IPS DF 4.7 (cell line): Measurements from ENCODE around the gene LRCH3.

ENCODE experiments used
- DNase-seq: peaks from one replicate; pipeline ENCODE4 v3.0.0-alpha.2; 2013; ENCODE audit warnings: low spot score; ENCODE audit errors: extremely low read depth

LRCH3 gene

DNA sequence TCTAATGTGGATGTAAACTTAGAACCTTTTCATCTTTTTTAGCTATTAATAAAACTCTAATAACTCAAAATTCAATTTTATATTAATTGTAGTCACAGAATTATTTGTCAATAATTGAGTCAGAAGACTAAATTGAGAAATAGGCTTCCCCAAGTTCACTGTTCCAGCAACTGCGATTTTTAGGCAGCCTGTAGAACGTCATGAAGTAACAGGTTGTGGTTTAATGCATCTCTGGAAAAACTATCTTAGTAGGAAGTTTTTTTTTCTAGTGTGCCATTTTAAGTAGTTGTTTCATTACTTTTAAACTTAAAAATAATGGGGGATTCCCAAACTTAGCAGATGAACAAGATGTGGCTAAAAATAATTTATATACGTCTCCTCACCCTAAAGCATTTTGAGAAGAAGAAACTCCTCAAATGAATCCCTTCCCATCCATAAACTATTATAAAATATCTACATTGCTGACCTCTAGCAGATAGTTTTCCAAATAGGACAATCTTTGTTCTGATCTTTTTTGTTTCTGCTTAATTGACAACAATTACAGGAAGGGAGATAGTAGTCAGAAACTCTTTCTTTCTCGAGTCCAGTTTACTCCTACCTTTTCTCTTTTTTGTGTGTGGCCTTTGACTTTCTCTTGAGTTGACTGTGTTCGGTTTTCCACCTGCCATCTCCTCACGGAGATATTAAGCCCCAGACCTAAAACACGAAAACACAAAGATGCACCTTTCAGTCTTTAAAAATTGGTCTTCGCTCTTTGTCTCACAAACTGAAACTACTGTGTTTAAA, 43.1 kb downstream of the LRCH3 start:
- no peak for DNase-seq

DNA sequence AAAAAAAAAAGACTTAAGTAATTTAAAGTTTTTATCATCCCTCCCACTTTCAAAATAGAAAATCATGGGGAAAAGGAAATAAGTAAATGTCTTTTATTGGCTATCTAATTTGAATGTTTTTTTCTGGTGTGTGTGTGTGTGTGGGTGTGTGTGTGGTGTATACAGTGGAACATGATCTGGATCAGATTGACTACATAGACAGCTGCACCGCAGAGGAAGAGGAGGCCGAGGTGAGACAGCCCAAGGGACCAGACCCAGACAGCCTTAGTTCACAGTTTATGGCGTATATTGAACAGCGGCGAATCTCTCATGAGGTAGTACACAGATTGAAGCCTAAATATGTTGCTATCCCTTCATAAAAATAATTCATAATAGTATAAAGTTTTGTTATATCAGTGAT, 44.5 kb downstream of the LRCH3 start:
- DNase-seq = no peak

DNA sequence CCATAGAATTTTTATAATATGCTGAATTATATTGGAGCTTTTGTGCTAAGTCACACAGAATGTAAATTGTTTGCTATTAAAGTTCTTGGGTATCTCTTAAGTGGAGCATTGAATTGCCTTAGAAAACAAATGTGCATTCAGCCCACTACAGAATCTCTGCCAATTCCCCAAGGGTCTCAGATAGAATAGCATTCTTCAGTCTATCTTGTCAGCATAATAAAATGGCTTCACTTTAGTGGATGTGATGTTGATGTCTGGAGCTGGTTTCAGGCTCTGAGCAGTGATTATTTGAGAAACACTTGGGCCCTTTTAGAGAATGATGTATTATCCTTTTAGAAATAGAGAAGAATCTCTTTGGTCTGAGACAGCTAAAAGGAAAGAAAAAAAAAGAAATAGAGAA, 45.2 kb downstream of the LRCH3 start:
- DNase-seq = no peak

DNA sequence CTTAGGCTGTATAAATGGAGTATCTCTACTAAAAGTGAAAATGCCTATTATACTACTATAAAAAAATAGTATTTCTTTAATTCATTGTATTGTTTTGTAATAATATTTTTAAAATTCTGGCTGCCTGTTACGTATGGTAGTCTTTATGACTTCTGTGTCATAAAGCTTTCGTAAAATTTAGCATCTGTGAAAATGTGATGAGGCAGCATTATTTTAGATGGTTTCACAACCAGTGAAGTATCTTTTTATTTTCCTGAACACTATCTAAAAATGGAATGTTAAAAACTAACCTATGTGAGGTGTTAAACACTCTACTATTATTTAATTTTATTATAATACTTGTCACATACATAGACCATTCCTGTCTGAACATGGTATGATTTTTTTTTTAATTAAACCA, 46.2 kb downstream of the LRCH3 start:
- no peak for DNase-seq

DNA sequence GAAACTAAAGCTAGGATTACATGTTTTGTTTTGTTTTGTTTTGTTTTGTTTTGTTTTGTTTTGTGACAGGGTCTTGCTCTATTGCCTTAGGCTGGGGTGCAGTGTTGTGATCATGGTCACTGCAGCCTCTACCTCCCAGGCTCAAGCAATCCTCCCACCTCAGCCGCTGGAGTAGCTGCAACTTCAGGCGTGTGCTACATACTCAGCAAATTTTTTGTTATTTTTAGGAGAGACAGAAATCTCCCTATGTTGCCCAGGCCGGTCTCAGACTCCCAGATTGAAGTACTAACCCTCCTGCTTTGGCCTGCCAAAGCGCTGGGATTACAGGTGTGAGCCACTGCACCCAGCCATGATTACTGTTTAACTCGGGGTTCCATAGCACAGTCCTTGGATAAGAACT, 50.7 kb downstream of the LRCH3 start:
- DNase-seq = no peak

DNA sequence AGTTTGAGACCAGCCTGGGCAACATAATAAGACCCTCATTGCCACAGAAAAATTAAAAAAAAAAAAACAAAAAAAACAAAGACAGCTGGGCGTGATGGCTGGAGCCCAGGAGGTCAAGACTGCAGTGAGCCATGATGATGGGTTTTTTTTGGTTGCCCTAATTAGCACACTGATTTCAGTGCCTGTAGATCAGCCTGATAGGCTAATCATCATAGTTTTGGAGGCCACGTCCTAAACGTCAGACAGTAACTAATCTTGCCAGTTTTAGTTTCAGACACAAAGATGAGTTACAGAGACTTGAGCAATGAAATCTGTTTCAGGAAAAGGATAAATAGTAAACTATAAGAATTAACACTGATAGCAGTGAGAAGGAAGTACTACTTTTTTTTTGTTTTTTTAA, 55.4 kb downstream of the LRCH3 start:
- DNase-seq = no peak

DNA sequence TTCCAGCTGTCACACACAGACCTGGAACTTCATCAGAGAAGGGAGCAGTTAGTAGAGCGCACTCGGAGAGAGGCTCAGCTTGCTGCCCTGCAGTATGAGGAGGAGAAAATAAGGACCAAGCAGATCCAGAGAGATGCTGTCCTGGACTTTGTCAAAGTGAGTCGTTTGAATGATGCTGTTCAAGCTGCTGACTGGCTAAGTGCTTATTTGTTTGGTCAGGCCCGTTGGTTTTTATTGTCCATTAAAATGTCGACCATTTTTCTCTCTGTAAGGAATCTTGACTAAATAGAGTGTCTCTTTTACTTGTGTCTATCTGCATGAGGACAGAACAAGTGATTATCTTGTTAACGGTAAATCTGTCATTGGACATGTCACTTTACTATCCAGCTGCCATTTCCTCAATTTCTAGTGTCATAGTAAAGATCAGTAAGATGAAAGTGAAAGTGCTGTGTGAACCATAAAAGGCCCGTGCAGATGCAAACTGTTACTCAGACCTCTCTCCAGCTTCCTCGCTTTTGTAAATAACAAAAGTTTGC, 56.9 kb downstream of the LRCH3 start:
- DNase-seq = no peak

DNA sequence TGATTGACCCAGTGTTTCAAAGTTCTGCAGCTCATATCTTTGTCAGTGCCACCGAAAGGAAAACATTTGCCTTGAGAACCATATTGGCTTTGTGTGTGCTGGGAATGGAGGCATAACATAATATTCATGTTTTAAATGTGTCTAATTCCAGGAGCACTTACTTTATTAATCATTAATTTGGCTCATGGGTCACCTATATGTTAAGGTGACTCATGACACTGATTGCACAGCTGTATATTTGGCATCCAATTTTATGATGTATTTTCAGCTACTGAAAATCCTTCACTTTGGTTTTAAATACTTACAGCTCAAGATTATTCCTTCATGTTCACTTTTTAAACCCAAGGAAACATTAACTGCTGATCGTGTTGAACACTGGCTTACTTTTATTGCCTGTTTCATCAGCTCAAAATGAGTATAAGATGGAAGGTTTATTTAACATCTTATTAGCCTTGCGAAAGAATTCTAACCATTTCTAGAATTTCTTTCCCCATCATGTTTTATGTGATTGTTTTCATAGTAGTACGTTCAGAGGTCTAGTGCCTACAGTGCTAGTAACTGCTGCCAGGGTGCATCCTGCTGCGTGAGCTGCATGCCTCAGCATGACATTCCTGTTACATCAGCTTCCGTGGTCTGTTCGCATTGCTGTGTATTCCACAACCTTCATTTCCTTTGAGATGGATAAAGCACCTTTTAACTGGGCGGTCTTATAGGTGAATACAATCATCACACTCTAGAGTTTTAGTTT, 63.7 kb downstream of the LRCH3 start:
- peak; percentile 96 for DNase-seq

DNA sequence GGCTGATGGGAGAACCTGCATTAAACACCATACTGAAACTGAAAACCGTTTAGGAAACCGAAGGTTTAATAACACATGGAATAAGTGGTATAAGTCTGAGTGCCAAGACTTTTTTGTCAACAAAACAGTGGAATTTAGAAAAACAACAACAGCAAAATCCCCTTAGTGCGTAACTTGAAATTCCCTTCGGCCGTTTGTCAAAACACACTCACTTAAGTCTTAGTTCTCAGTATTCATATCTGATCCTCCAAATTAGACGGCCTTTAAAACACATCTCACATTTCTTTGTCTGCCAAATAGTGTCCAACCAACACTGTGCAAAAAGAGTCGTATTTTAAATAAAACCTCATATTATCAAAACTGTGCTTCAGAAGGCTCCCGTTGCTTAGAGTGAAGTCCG, 64.5 kb downstream of the LRCH3 start:
- DNase-seq = no peak

DNA sequence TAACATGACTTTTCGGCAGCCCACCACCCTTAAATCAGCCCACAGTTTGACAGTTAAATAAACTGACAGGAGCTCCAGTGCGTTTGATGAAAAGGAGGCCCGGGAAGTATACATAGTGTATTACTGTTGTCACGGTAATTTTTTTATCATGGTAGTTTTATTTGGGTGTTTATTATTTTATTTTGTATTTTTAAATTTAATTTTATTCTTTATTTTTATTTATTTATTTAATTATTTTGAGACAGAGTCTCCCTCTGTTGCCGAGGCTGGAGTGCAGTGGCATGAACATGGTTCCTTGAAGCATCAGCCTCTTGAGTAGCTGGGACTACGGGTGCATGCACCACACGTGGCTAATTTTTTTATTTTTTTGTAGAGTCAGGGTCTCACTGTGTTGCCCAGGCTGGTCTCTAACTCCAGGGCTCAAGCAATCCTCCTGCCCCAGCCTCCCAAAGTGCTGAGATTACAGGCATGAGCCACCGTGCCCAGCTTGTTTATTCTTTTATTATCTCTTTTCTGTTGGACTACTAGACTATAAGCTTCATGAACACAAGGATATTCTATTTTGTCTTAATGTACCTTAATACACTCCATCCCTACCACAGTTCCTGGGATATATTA, 65.3 kb downstream of the LRCH3 start:
- no peak for DNase-seq

DNA sequence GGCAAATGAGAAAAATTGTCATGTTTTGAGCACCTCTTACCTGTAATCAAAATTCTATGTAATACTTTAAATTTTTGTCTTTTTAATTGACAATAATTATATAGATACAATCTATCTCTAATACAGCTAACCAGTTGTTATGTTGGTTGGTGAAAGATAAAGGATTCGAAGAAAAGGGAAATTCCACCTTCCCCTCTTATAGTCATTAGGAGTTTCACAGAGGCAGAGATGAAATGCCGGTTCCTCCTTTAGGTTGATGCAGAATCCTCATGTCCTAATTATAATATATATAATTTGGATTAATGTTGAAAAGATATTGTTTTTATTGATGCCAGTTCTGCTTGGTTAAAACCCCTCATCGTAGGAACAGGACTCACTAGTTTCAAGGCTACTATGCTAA, 67.1 kb downstream of the LRCH3 start:
- no peak for DNase-seq

DNA sequence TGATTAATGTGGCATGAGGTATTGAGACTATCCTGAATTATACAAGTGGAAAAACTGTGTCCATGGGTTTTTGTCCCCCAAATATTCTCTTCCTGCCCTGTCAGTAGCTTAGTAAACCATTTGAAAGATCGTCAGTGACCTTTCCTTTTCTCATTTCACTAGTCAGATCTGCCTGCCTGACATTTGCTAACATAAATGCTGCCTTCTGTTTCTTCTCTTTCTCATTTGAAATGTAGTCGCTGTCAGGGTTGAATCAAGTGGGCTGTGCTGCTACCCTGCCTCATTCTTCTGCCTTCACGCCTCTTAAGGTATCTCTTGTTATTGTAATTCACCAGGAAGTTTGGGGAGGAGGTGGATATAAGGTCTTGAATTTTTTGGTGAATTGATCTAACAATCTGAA, 67.5 kb downstream of the LRCH3 start:
- no peak for DNase-seq

DNA sequence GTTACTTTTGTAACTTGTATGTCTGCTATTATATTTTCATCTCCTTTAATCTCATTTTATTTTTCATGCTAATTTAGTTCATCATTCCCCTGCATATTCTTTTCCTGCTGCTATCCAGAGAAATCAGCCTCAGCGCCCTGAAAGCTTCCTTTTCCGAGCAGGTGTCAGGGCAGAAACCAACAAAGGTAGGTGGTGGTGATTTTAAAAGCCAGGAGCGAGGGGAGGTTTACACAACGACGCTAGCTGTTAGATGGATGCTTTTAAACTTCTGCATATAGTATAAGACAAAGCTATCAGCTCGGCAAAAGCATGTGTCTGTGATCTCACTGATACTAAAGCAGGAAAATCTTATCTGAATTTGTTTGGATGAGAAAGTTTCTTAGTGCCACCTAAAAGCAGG, 75.0 kb downstream of the LRCH3 start:
- no peak for DNase-seq

DNA sequence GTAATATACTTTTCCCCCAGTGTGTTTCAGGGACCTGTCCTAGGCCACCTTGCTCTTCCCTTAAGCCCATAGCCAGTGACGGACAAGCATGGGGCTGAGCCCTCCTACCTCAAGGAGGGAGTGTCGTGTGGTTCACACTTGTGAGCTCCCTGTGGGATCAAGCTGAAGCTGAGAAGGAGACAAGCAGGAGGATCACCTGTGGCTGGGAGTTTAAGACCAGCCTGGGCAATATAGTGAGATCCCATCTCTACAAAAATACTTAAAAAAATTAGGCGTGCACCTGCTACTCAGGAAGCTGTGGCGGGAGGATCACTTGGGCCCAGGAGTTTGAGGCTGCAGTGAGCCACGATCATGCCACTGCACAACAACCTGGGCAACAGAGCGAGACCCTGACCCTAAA, 82.3 kb downstream of the LRCH3 start:
- no peak for DNase-seq

DNA sequence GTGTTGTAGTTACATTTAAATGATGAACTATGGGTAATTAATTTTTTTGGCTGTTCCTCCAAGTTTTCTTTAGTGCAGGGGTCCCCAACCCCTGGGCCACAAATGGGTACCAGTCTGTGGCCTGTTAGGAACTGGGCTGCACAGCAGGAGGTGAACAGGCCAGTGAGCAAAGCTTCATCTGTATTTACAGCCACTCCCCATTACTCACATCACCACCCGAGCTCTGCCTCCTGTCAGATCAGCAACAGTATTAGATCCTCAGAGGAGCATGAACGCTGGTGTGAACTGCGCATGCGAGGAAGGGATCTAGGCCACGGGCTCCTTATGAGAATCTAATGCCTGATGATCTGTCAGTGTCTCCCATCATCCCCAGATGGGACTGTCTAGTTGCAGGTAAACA, 83.0 kb downstream of the LRCH3 start:
- no peak for DNase-seq

DNA sequence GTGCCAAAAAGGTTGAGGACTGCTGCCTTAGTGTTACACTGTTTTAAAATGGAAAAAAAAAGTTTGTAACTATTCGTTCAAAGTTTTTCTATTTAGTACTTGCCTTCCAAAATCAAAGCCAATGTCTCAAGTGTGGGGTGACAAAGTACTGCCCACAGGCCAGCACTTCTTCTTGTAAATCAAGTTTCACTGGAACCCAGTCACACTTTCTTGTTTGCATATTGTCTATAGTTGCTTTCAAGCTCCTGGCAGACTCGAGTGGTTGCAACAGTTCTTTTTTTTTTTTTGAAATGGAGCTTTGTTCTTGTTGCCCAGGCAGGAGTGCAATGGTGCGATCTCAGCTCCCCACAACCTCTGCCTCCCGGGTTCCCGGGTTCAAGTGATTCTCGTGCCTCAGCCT, 83.6 kb downstream of the LRCH3 start:
- DNase-seq = no peak

DNA sequence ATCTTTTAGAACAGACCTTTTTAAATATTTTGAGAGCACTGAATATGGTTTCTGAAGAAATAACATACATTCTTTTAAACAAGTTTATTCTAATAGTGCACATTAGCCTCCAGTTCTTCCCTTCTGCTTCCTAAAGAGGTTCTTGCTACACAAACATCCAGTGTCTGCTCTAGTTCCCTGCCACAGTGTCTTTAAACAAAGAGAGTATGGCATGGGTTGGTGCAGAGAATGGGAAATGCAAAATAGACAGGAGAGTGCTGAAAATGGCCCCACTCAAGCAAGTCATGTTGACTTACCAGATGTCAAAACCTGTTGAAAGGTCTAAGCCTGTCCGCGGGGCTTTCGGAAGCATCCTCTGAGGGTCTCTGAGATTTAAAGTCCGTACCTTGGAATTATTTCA, 86.8 kb downstream of the LRCH3 start:
- no peak for DNase-seq

DNA sequence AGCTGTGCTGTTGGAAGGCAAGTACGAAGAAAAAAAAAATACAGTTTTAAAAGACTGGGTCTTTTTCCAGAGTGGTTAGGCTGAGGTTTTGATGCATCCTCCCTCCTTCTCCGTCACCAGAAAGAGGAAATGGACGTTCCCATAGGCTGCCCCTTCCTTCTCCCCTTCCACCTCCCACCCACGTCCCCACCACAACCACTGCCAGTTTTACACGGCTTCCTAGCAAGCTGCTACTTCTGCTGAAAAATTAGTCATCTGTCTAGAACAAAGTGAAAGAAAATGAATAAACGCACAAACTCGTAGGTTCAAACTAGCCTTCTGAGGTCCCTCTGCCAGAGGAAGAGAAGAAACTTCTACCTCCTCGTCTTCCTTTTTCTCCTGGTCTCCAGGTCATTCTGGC, 87.4 kb downstream of the LRCH3 start:
- DNase-seq = no peak

DNA sequence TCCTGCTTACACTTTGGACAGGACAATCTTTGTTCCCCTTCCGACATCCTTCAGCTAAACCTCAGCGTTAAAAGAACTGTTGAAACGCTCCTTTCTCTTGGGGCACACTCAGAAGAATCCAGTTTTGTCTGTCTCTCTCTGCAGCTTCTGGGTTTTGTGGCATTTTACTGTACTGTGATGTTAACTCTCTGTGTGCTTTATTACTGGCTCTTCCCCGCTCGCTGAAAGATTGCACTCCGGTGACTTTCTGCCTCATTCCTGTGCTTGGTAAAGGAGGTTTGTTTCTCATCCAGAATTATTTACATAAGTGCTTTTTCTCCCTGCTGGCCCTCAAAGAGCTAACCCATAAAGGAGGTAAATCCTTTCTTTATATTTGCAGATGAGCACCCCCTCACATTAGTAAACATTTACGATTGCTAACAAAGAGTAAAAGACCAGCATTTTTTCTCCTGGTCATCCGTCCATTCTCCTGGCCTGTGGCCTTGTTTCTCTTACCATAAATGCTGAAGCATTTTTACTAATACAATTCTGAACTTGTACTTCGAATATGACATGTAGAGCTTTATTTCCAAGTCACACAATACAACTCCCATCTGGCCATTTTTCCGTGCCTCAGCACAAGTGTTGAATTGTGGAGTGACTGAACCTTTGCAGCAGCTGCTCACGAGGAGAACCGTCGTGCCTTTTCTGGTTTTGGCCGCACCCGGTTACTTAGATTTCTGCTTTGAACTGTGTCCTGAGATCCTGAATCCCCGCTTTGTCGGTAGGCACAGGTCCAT, 89.6 kb downstream of the LRCH3 start:
- no peak for DNase-seq

DNA sequence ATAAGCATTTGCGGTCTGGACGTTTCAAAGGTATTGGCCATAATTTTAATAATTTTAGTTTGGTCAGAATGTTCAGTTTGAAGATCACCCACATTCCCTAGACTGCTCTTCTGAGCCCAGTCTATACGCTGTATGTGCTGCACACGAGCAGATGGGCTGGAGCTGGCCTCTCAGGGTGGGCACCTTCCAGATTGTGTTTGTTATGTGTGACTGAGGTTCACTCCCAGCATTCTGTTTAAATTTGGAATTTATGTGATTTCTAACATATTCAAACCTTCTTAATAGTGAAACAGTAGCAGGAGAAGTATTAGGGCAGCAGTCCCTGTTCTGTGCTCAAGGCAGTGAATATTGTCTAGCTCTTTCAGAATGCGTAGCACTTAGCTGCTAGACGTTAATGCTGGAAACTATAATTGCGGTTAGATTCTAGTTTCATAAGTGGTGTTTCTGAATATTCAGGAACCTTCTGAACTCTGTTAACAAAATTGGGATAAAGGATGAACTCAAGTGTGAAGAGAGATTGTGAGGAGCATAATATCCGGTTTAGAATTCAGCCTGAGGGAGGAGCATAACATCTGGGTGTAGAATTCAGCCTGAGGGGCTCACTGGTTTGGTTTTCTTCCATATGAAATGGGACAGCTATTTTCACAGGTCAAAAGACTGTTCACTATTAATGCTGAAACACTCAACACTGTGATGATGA, 90.4 kb downstream of the LRCH3 start:
- DNase-seq = no peak

DNA sequence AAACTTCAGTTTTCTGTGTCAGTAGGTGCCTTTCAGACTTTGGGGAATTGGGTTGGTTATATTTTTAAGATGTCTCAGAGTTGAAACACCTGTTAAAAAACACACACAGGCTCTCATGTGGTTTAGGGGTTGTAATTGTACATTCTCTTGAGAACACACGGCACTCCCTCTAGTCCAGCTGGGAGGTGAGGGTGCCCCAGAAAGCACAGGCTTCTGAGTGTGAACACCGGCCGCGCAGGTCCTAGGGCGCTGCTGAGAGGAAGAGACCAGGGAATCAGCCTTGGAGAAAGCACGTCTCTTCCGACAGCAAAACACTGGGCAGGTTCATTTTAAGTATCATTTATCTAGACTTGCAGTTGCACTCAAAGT, 90.9 kb downstream of the LRCH3 start:
- no peak for DNase-seq
